SK-N-SH (cell line): Measurements from ENCODE around the gene BRD2. TPM values are rescaled to one million over a fixed set of nuclear protein-coding genes. Genes with fewer than 3 reads are reported as not detected.

Experiments used
- CTCF ChIA-PET: fragments of 300-600, 350-600 bp; formaldehyde crosslinking; extraction: SDS; loops from one replicate; lab custom pipeline; 2021; lab: Yijun Ruan, JAX
- POLR2A ChIA-PET: fragments of 350-600 bp; sonication (Branson Sonifier 250); formaldehyde crosslinking; extraction: SDS; loops from one replicate; lab custom pipeline; 2020; ENCODE audit warnings: antibody characterized with exemption, inconsistent platforms; lab: Yijun Ruan, JAX
- DNase-seq: peaks from one replicate; pipeline ENCODE4 v3.0.0; 2012
- H2AFZ ChIP-seq: fragments of 200-600 bp; sonication (generic); 2 replicates; pipeline ENCODE4 v1.8.1; 2016; ENCODE audit warnings: antibody characterized with exemption, mild to moderate bottlenecking, low read depth
- H3F3A ChIP-seq: fragments of 200-600 bp; sonication (generic); replicated peaks from 2 replicates; pipeline ENCODE3; 2016; ENCODE audit warnings: antibody characterized with exemption, mild to moderate bottlenecking; ENCODE audit not compliant: insufficient read depth
- H3K27ac ChIP-seq, 2 experiments: fragments of 200-500 bp in 1 of 2; fragments of 200-600 bp in 1 of 2; sonication (Bioruptor generic) in 1 of 2; sonication (generic), shearing (Covaris generic) in 1 of 2; 2 replicates each; pipeline versions ENCODE4 v1.5.1 to v1.6.1; 2014 to 2016; ENCODE audit warnings: low read depth in 2 of 2, inconsistent platforms in 1 of 2, low read length in 1 of 2, mild to moderate bottlenecking in 1 of 2, mixed read lengths in 1 of 2
- H3K27me3 ChIP-seq: fragments of 200-600 bp; sonication (generic), shearing (Covaris generic); 2 replicates; pipeline ENCODE4 v1.6.1; 2016; ENCODE audit warnings: mixed run types; ENCODE audit not compliant: insufficient read depth
- H3K36me3 ChIP-seq, 2 experiments: fragments of 200-500 bp in 1 of 2; fragments of 200-600 bp in 1 of 2; sonication (Bioruptor generic) in 1 of 2; sonication (generic) in 1 of 2; replicated peaks in 1 of 2; 2 replicates each; pipeline versions ENCODE3 to v1.5.1; 2014 to 2016; ENCODE audit warnings: low read length in 1 of 2, mild to moderate bottlenecking in 1 of 2; ENCODE audit not compliant: insufficient read depth in 2 of 2, control insufficient read depth in 1 of 2
- H3K4me1 ChIP-seq, 2 experiments: fragments of 200-500 bp in 1 of 2; fragments of 200-600 bp in 1 of 2; sonication (Bioruptor generic) in 1 of 2; sonication (generic), shearing (Covaris generic) in 1 of 2; 2 replicates each; pipeline versions ENCODE4 v1.5.1 to v1.6.1; 2014 to 2016; ENCODE audit warnings: low read depth in 1 of 2, low read length in 1 of 2, mixed run types in 1 of 2; ENCODE audit not compliant: insufficient read depth in 2 of 2, control insufficient read depth in 1 of 2
- H3K4me2 ChIP-seq: fragments of 200-600 bp; sonication (generic), shearing (Covaris generic); 2 replicates; pipeline ENCODE4 v1.6.1; 2017; ENCODE audit warnings: mixed run types
- H3K4me3 ChIP-seq, 2 experiments: fragments of 200-500 bp in 1 of 2; fragments of 200-600 bp in 1 of 2; sonication (Bioruptor generic) in 1 of 2; sonication (generic), shearing (Covaris generic) in 1 of 2; 2 replicates each; pipeline versions ENCODE4 v1.5.1 to v1.8.1; 2014 to 2016; ENCODE audit warnings: low read depth in 2 of 2, inconsistent platforms in 1 of 2, low read length in 1 of 2, mild to moderate bottlenecking in 1 of 2, mixed read lengths in 1 of 2, moderate library complexity in 1 of 2
- H3K79me2 ChIP-seq: fragments of 200-600 bp; sonication (generic); 2 replicates; pipeline ENCODE4 v1.8.1; 2017; ENCODE audit warnings: mild to moderate bottlenecking; ENCODE audit not compliant: insufficient read depth
- H3K9ac ChIP-seq: fragments of 200-600 bp; sonication (generic); 2 replicates; pipeline ENCODE4 v1.6.1; 2017; ENCODE audit warnings: mixed run types
- H3K9me2 ChIP-seq: fragments of 200-600 bp; sonication (generic); 2 replicates; pipeline ENCODE4 v1.6.1; 2017; ENCODE audit warnings: mixed run types
- H3K9me3 ChIP-seq: fragments of 200-600 bp; sonication (generic); 2 replicates; pipeline ENCODE4 v1.6.1; 2017; ENCODE audit warnings: mixed run types, mild to moderate bottlenecking, moderate library complexity
- H4K20me1 ChIP-seq: fragments of 200-600 bp; sonication (generic); 2 replicates; pipeline ENCODE4 v1.6.1; 2017; ENCODE audit warnings: mild to moderate bottlenecking, mixed run types; ENCODE audit not compliant: insufficient read depth
- ELF1 ChIP-seq: IDR thresholded peaks from 2 replicates; pipeline ENCODE4 v1.4.0; 2012
- EP300 ChIP-seq, 2 experiments: IDR thresholded peaks; 2 replicates each; pipeline versions ENCODE4 v1.4.0 to v1.6.1; 2012; ENCODE audit warnings: borderline replicate concordance in 1 of 2, low read depth in 1 of 2, low read length in 1 of 2
- FOXJ3 ChIP-seq: sonication (generic); formaldehyde crosslinking; IDR thresholded peaks from 2 replicates; pipeline ENCODE4 v1.5.1; 2020; ENCODE audit warnings: mild to moderate bottlenecking, missing genetic modification reagents
- FOXM1 ChIP-seq: IDR thresholded peaks from 2 replicates; pipeline ENCODE4 v1.4.0; 2012; ENCODE audit warnings: low read depth, mild to moderate bottlenecking
- GABPA ChIP-seq: IDR thresholded peaks from 2 replicates; pipeline ENCODE4 v1.4.0; 2012; ENCODE audit warnings: low read depth, mild to moderate bottlenecking
- GATA2 ChIP-seq: sonication (generic); formaldehyde crosslinking; IDR thresholded peaks from 2 replicates; pipeline ENCODE4 v1.5.0; 2020; ENCODE audit warnings: mild to moderate bottlenecking, missing genetic modification reagents
- IRF3 ChIP-seq: fragments of 150-350 bp; IDR thresholded peaks from 2 replicates; pipeline ENCODE4 v1.6.1; 2016; ENCODE audit warnings: mild to moderate bottlenecking, low read depth, low read length
- JUND ChIP-seq: IDR thresholded peaks from 2 replicates; pipeline ENCODE4 v1.4.0; 2012
- MAX ChIP-seq: IDR thresholded peaks from 2 replicates; pipeline ENCODE4 v1.4.0; 2012; ENCODE audit warnings: low read depth
- RFX5 ChIP-seq: IDR thresholded peaks from 2 replicates; pipeline ENCODE4 v1.6.1; 2012; ENCODE audit warnings: mild to moderate bottlenecking, improper control_type of control experiment, low read length
- RXRA ChIP-seq: IDR thresholded peaks from 2 replicates; pipeline ENCODE4 v1.4.0; 2012; ENCODE audit warnings: low read depth, mild to moderate bottlenecking, borderline replicate concordance
- SIN3A ChIP-seq: IDR thresholded peaks from 2 replicates; pipeline ENCODE4 v1.6.1; 2012; ENCODE audit warnings: low read depth, mild to moderate bottlenecking, low read length, moderate library complexity, borderline replicate concordance
- SMC3 ChIP-seq: IDR thresholded peaks from 2 replicates; pipeline ENCODE4 v1.6.1; 2012; ENCODE audit warnings: low read depth, low read length, improper control_type of control experiment
- YY1 ChIP-seq: IDR thresholded peaks from 2 replicates; pipeline ENCODE4 v1.4.0; 2012; ENCODE audit warnings: low read depth, mild to moderate bottlenecking
- WGBS: methylation state at CpG from one replicate; pipeline ENCODE4 v1.1.6; 2017; ENCODE audit warnings: low lambda C conversion rate; 5-methylcytosine and 5-hydroxymethylcytosine counted together
- polyA plus RNA-seq, 3 experiments: library from polyadenylated mRNA; depleted of rRNA; stranded (reverse); fragments of >200 nt; gene quantifications; 2 replicates each; pipeline ENCODE4 v1.2.3, GENCODE V29; 2012
- TF ChIP-seq, protein P1 (sequence below): IDR thresholded peaks from 2 replicates; pipeline ENCODE4; 2012
- TF ChIP-seq, protein P2 (sequence below): fragments of 200-600 bp; sonication (generic); IDR thresholded peaks from 2 replicates; pipeline ENCODE4 v1.6.1; 2017; ENCODE audit warnings: antibody characterized with exemption, mild to moderate bottlenecking, moderate library complexity

BRD2 gene
- polyA plus RNA-seq, 1 of the 3 experiments (the other 2 are of a cell fraction), result 104 TPM

- Histone ChIP-seq H3K9me3 (peaks cover 6% of the 10 kb centered on the region), H4K20me1 (no peaks in the 10 kb centered on the region), H3K4me1 (peaks cover 0 to 3% of the 10 kb centered on the region in 2 experiments; a peak in 1 of 4 replicates), H3F3A (no peaks in the 10 kb centered on the region), H3K36me3 (no peaks in the 10 kb centered on the region), H3K79me2 (no peaks in the 10 kb centered on the region), H3K4me2 (no peak overlapping the region), H3K27me3 (peaks cover 26% of the 10 kb centered on the region; the same call in 1 of the 2 replicates), H2AFZ (no peak overlapping the region), H3K9ac (no peak overlapping the region), H3K27ac (no peak overlapping the region), H3K9me2 (no peaks in the 10 kb centered on the region), H3K4me3 (no peak overlapping the region)
- TF ChIP-seq GABPA (no peak), YY1 (no peak), SIN3A (no peak), RXRA (no peak), EP300 (IDR thresholded peaks at IDR 0.05; ENCODE audit: borderline replicate concordance in 1 of 2, low read depth in 1 of 2, low read length in 1 of 2) (no peak), IRF3 (no peak), ELF1 (no peak), MAX (no peak), SMC3 (no peak), GATA2 (CRISPR knock-in tag) (no peak), FOXM1 (no peak)
- TF ChIP-seq, protein P1, sequence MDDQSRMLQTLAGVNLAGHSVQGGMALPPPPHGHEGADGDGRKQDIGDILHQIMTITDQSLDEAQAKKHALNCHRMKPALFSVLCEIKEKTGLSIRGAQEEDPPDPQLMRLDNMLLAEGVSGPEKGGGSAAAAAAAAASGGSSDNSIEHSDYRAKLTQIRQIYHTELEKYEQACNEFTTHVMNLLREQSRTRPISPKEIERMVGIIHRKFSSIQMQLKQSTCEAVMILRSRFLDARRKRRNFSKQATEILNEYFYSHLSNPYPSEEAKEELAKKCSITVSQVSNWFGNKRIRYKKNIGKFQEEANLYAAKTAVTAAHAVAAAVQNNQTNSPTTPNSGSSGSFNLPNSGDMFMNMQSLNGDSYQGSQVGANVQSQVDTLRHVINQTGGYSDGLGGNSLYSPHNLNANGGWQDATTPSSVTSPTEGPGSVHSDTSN, result no peak
- 22% methylated on average over 4 of the region's 4 CpGs for WGBS
- DNase-seq, result no peak
- ChIA-PET POLR2A (no interaction called here), CTCF (interaction anchor here (1.2 to 15.2 kb wide), 5 partner anchors 11 to 76 kb away, joined by 3 to 391 read pairs (median 43); partner anchors contain the start of gene HLA-DMA)
These were observed 24.3 kb upstream of the BRD2 start for GRCh38 chr6:32943864-32944649.

DNA sequence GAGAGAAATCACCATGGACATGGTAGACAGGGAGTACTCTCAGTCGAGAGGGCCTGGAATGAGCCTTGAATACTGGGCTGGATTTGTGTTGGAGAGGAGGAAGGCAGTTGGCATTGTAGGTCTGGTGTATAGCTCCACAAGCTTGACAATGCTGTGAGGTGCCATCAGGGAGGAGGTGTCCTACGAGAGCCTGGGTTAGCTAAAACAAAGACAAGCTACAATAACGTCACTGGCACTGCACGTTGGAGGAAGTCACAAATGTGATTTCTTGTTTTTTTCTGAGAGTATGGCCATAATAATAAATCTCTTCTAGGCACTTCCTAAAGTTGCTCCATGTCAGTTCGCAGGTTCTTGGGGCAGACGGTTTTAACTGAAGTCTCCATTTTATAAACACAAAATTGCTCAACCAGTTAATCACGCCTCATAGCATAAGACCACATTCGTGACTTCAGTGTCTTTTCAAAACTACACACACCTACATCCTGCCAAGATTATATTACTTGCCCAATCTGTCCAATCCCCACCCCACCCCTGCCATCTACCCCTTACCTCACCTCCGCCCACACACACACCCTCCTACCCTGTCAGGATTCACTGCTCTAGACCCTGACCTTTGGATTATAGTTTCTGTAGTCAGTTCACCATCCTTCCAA is 23.2 kb upstream of the BRD2 start:
- Histone ChIP-seq H3K27ac (no peak overlapping the region), H4K20me1 (no peaks in the 10 kb centered on the region), H3K9ac (no peak overlapping the region), H3K27me3 (peaks cover 18% of the 10 kb centered on the region; the same call in 1 of the 2 replicates), H3K9me2 (no peaks in the 10 kb centered on the region), H3F3A (no peaks in the 10 kb centered on the region), H3K4me2 (no peak overlapping the region), H3K4me3 (no peak overlapping the region), H3K36me3 (no peaks in the 10 kb centered on the region), H3K4me1 (peaks cover 0 to 3% of the 10 kb centered on the region in 2 experiments; a peak in 1 of 4 replicates), H2AFZ (no peak overlapping the region), H3K79me2 (no peaks in the 10 kb centered on the region), H3K9me3 (peaks cover 6% of the 10 kb centered on the region)
- CTCF ChIA-PET, result interaction anchor here (1.2 to 14.1 kb wide), 4 partner anchors 9 to 77 kb away, joined by 3 to 187 read pairs (median 26); partner anchors contain the start of gene HLA-DMA
- WGBS, result 24% methylated on average over 9 of the region's 9 CpGs
- TF ChIP-seq, protein P2, sequence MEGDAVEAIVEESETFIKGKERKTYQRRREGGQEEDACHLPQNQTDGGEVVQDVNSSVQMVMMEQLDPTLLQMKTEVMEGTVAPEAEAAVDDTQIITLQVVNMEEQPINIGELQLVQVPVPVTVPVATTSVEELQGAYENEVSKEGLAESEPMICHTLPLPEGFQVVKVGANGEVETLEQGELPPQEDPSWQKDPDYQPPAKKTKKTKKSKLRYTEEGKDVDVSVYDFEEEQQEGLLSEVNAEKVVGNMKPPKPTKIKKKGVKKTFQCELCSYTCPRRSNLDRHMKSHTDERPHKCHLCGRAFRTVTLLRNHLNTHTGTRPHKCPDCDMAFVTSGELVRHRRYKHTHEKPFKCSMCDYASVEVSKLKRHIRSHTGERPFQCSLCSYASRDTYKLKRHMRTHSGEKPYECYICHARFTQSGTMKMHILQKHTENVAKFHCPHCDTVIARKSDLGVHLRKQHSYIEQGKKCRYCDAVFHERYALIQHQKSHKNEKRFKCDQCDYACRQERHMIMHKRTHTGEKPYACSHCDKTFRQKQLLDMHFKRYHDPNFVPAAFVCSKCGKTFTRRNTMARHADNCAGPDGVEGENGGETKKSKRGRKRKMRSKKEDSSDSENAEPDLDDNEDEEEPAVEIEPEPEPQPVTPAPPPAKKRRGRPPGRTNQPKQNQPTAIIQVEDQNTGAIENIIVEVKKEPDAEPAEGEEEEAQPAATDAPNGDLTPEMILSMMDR, result no peak
- TF ChIP-seq GABPA (no peak), SIN3A (no peak), SMC3 (no peak), FOXJ3 (CRISPR knock-in tag) (no peak), RFX5 (no peak), JUND (no peak), GATA2 (CRISPR knock-in tag) (no peak)
- TF ChIP-seq, protein P1, result no peak
- no peak for DNase-seq
- POLR2A ChIA-PET, result no interaction called here
